HCT116 (cell line): ENCODE results near the gene ABHD10. TPM values are rescaled to one million over a fixed set of nuclear protein-coding genes. Genes with fewer than 3 reads are reported as not detected.

ENCODE experiments used
- ATAC-seq: fragments of 200-7000 bp; cut with Tn5 transposase; 2 replicates; pipeline ENCODE4 v1.9.1; 2020; ENCODE audit warnings: mild to moderate bottlenecking, moderate library complexity
- BruUV-seq: library from RNA; stranded (reverse); fragments of 400-500 nt; replicated peaks from 2 replicates; lab custom pipeline; 2021; lab: Mats Ljungman, UMichigan
- CTCF ChIA-PET: fragments of 300-600 bp; sonication (Branson Sonifier 250); formaldehyde crosslinking; loops from one replicate; lab custom pipeline; 2021; ENCODE audit warnings: antibody characterized with exemption; lab: Charles Lee
- POLR2A ChIA-PET: fragments of 300-600, 350-600 bp; sonication (Branson Sonifier 250); formaldehyde crosslinking; loops from one replicate; lab custom pipeline; 2021; ENCODE audit warnings: antibody characterized with exemption; lab: Charles Lee
- RAD21 ChIA-PET, 2 experiments: fragments of 300-600 bp; sonication (Branson Sonifier 250); formaldehyde crosslinking; loops; one replicate each; lab custom pipeline; 2023; ENCODE audit warnings: low total read pairs in 2 of 2; ENCODE audit not compliant: uncharacterized antibody in 2 of 2, unreplicated experiment in 2 of 2, low non-redundant PET in 1 of 2; lab: Charles Lee
- DNase-seq: peaks from one replicate; pipeline ENCODE4 v3.0.0-alpha.2; 2010; ENCODE audit warnings: low read depth, low spot score
- H2AFZ ChIP-seq: fragments of 200-600 bp; shearing (Covaris generic), sonication (generic); 2 replicates; pipeline ENCODE4 v1.6.1; 2017; ENCODE audit warnings: low read depth, mixed run types, mixed read lengths, antibody characterized with exemption, low read length; ENCODE audit not compliant: poor library complexity, severe bottlenecking
- H3K27ac ChIP-seq: 2 replicates; pipeline ENCODE4 v1.5.1; 2012; ENCODE audit warnings: low read depth, low read length
- H3K27me3 ChIP-seq: fragments of 200-600 bp; sonication (generic); 2 replicates; pipeline ENCODE4 v1.6.1; 2016; ENCODE audit warnings: mixed run types, low read length, mixed read lengths; ENCODE audit not compliant: insufficient read depth
- H3K36me3 ChIP-seq, 2 experiments: fragments of 200-500 bp in 1 of 2; fragments of 200-600 bp in 1 of 2; sonication (Bioruptor generic) in 1 of 2; sonication (generic) in 1 of 2; 2 replicates each; pipeline versions ENCODE4 v1.5.1 to v1.6.1; 2014 to 2016; ENCODE audit warnings: low read length in 2 of 2, inconsistent platforms in 1 of 2, mixed read lengths in 1 of 2, mixed run types in 1 of 2; ENCODE audit not compliant: insufficient read depth in 2 of 2, control insufficient read depth in 1 of 2
- H3K4me1 ChIP-seq, 2 experiments: fragments of 200-600 bp in 1 of 2; sonication (generic) in 1 of 2; 2 replicates each; pipeline versions ENCODE4 v1.5.1 to v1.6.1; 2012 to 2017; ENCODE audit warnings: low read length in 2 of 2, inconsistent platforms in 1 of 2, mild to moderate bottlenecking in 1 of 2, mixed read lengths in 1 of 2, mixed run types in 1 of 2, moderate library complexity in 1 of 2; ENCODE audit not compliant: insufficient read depth in 2 of 2, control insufficient read depth in 1 of 2
- H3K4me2 ChIP-seq: fragments of 200-600 bp; sonication (generic); 2 replicates; pipeline ENCODE4 v1.6.1; 2017; ENCODE audit warnings: mixed run types, low read length, mixed read lengths
- H3K4me3 ChIP-seq, 2 experiments: fragments of 200-600 bp in 1 of 2; sonication (generic) in 1 of 2; replicated peaks in 1 of 2; 2 replicates each; pipeline ENCODE4 v1.5.1; 2011 to 2016; ENCODE audit warnings: low read length in 2 of 2, control low read depth in 1 of 2, low read depth in 1 of 2, mild to moderate bottlenecking in 1 of 2, mixed read lengths in 1 of 2, mixed run types in 1 of 2
- H3K79me2 ChIP-seq: fragments of 200-600 bp; sonication (generic); 2 replicates; pipeline ENCODE4 v1.6.1; 2017; ENCODE audit warnings: mild to moderate bottlenecking, mixed run types, low read length, moderate library complexity, mixed read lengths; ENCODE audit not compliant: insufficient read depth
- H3K9ac ChIP-seq: fragments of 200-600 bp; sonication (generic); 2 replicates; pipeline ENCODE4 v1.6.1; 2016; ENCODE audit warnings: low read length, mixed read lengths
- H3K9me2 ChIP-seq: fragments of 200-600 bp; sonication (generic), shearing (Covaris generic); 2 replicates; pipeline ENCODE4 v1.6.1; 2017; ENCODE audit warnings: mixed run types, mild to moderate bottlenecking, moderate library complexity; ENCODE audit not compliant: insufficient read depth
- H3K9me3 ChIP-seq, 2 experiments: fragments of 200-500 bp in 1 of 2; fragments of 200-600 bp in 1 of 2; sonication (Bioruptor generic) in 1 of 2; sonication (generic) in 1 of 2; 2 replicates each; pipeline ENCODE4 v1.6.1; 2014 to 2017; ENCODE audit warnings: low read length in 2 of 2, mixed read lengths in 2 of 2, inconsistent platforms in 1 of 2, low read depth in 1 of 2, mild to moderate bottlenecking in 1 of 2, mixed run types in 1 of 2, moderate library complexity in 1 of 2; ENCODE audit not compliant: control insufficient read depth in 1 of 2, insufficient read depth in 1 of 2
- H4K20me1 ChIP-seq: fragments of 200-600 bp; sonication (generic), shearing (Covaris generic); 2 replicates; pipeline ENCODE4 v1.6.1; 2017; ENCODE audit warnings: mixed run types, mild to moderate bottlenecking, moderate library complexity; ENCODE audit not compliant: insufficient read depth
- ELF1 ChIP-seq: IDR thresholded peaks from 2 replicates; pipeline ENCODE4 v1.6.1; 2012; ENCODE audit warnings: low read depth, borderline replicate concordance
- EZH2 ChIP-seq: fragments of 200-600 bp; sonication (generic); IDR thresholded peaks from 2 replicates; pipeline ENCODE4 v1.6.1; 2017; ENCODE audit warnings: antibody characterized with exemption, mixed run types
- POLR2A ChIP-seq: IDR thresholded peaks from 2 replicates; pipeline ENCODE4 v1.7.0; 2011; ENCODE audit warnings: borderline replicate concordance; ENCODE audit not compliant: insufficient read depth, insufficient read length; ENCODE audit errors: extremely low read depth
- TCF7L2 ChIP-seq: IDR thresholded peaks from 2 replicates; pipeline ENCODE4 v1.7.0; 2011; ENCODE audit warnings: borderline replicate concordance, inconsistent platforms; ENCODE audit not compliant: insufficient read depth, insufficient read length; ENCODE audit errors: extremely low read depth
- ZNF274 ChIP-seq: fragments of 200-500 bp; sonication (Bioruptor generic); IDR thresholded peaks from 2 replicates; pipeline ENCODE4 v1.6.1; 2014; ENCODE audit warnings: mild to moderate bottlenecking, low read depth, low read length, inconsistent platforms
- intact Hi-C: fragments of 100-400 bp; cut with micrococcal nuclease; formaldehyde crosslinking; loops from 2 replicates; pipeline ENCODE4 v1.10.0; 2022
- total RNA-seq: library from RNA; stranded (reverse); gene quantifications from one replicate; pipeline ENCODE4 v1.2.1, GENCODE V29; 2021; ENCODE audit not compliant: unreplicated experiment

The ABHD10 gene
- total RNA-seq, 1 experiment from 2014 or later = 295 TPM

- Histone ChIP-seq H3K27me3 (no peaks in the 10 kb centered on the region), H3K27ac (no peak overlapping the region), H3K4me2 (no peak overlapping the region), H3K9me2 (no peaks in the 10 kb centered on the region), H3K36me3 (no peaks in the 10 kb centered on the region), H3K79me2 (no peaks in the 10 kb centered on the region), H3K9ac (no peak overlapping the region), H4K20me1 (no peaks in the 10 kb centered on the region), H3K4me3 (no peak overlapping the region), H3K4me1 (peaks cover 0 to 15% of the 10 kb centered on the region in 2 experiments; a peak in 2 of 4 replicates), H2AFZ (no peak overlapping the region), H3K9me3 (no peaks in the 10 kb centered on the region)
- ChIA-PET CTCF (interaction anchor here (1.3 to 1.9 kb wide), 3 partner anchors 9 to 325 kb away, joined by 3 to 6 read pairs (median 3); no protein-coding TSS in a partner anchor), RAD21 (no interaction called here), POLR2A (interaction anchor here (1.0 kb wide), 2 partner anchors 137 to 302 kb away, joined by 3 read pairs; no protein-coding TSS in a partner anchor)
- BruUV-seq = no TSS peak
- TF ChIP-seq ELF1 (no peak), TCF7L2 (no peak), POLR2A (no peak), ZNF274 (no peak)
- intact Hi-C loops = loop anchor here (5.0 kb wide), 1 partner anchor 324 kb away; no protein-coding TSS in a partner anchor
- no peak for ATAC-seq
- no peak for DNase-seq
Measured at GRCh38 chr3:112041321-112041720, 62.5 kb downstream of the ABHD10 start.

DNA sequence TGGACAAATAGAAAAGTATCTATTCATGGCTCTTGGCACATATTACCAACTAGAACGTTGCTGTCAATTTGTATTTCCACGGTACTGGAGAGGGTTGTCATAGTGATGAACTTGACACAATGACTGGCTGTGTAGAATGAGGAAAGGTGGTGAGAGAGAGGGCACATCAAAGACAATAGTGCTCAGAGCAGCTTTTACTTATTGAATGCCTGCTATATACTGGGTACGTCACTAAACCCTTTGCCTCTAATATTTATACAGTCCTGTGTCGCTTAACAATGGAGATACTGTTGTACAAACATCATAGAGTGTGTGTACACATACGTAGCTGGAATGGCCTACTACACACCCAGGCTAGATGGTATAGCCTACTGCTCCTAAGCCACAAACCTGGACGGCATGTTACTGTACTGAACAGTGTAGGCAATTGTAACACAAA lies 64.0 kb downstream of the ABHD10 start:
- TF ChIP-seq TCF7L2 (no peak), EZH2 (no peak), POLR2A (no peak)
- H3K9me3 ChIP-seq = no peaks in the 10 kb centered on the region
- H3K36me3 ChIP-seq = no peaks in the 10 kb centered on the region
- peak; percentile 23; the same call in 1 of the 2 replicates for ATAC-seq
- H2AFZ ChIP-seq = peak overlapping the region; percentile 91
- CTCF ChIA-PET = interaction anchor here (0.6 to 2.6 kb wide), 34 partner anchors 8 to 376 kb away, joined by 3 to 30 read pairs (median 4); partner anchors contain the start of genes ABHD10 and TMPRSS7
- no peaks in the 10 kb centered on the region for H4K20me1 ChIP-seq
- no peak overlapping the region for H3K4me2 ChIP-seq
- intact Hi-C loops = loop anchor here (2.0 to 5.0 kb wide), 2 partner anchors 54 to 326 kb away; no protein-coding TSS in a partner anchor
- no TSS peak for BruUV-seq
- RAD21 ChIA-PET = interaction anchor here (0.6 to 1.0 kb wide), 5 partner anchors 29 to 74 kb away, joined by 3 to 6 read pairs (median 3); no protein-coding TSS in a partner anchor
- no peaks in the 10 kb centered on the region for H3K27me3 ChIP-seq
- POLR2A ChIA-PET = interaction anchor here (0.9 kb wide), 1 partner anchor 29 kb away, joined by 4 read pairs; no protein-coding TSS in a partner anchor
- DNase-seq = no peak
- H3K79me2 ChIP-seq = no peaks in the 10 kb centered on the region
- peaks cover 0 to 26% of the 10 kb centered on the region in 2 experiments; a peak in 2 of 4 replicates for H3K4me1 ChIP-seq
- H3K27ac ChIP-seq = no peak overlapping the region
- H3K9ac ChIP-seq = no peak overlapping the region
- no peaks in the 10 kb centered on the region for H3K9me2 ChIP-seq
- H3K4me3 ChIP-seq = no peak overlapping the region

Other genes starting within 250 kb of the ABHD10 start
- 143 TPM for gene PHLDB2, start 119.8 kb upstream of the ABHD10 start, total RNA-seq
- gene TAGLN3, start 19.9 kb downstream of the ABHD10 start, total RNA-seq = 0.64 TPM
- not detected for gene TMPRSS7, start 55.7 kb downstream of the ABHD10 start, total RNA-seq
- gene C3orf52, start 107.4 kb downstream of the ABHD10 start, total RNA-seq = 14.3 TPM
- gene GCSAM, start 154.2 kb downstream of the ABHD10 start, total RNA-seq = not detected